HG03060 (cell line): ENCODE results near the gene CPA2.
"Not testable (repeated sequence)": the region's sequence is repeated elsewhere in the genome, so short reads cannot be mapped to it uniquely, and the experiment has no call there.

Experiments
- ATAC-seq: cut with Tn5 transposase; IDR thresholded peaks from one replicate; pipeline ENCODE4 v1.9.1; 2021; ENCODE audit warnings: low read depth, moderate number of reproducible peaks; ENCODE audit not compliant: unreplicated experiment

Gene CPA2

DNA sequence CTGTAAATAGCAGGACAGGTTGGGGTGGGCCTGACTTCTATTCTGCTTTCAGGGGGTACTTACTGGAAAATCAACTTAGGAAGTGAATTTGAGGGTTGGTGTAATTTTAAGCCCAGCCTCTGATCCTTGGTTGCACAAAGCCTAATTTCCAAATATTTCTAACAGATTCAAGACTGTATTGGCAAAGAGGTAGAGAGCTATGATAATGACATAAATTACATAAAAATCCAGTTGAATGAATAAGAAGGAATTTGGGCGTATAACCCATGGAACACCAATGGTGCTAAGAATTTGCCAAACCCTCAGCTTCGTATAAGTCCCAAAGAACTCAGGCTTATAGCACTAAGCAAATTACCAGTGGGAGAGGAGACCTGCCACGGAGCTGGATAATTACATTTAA, 38.2 kb downstream of the CPA2 start:
- no peak for ATAC-seq

DNA sequence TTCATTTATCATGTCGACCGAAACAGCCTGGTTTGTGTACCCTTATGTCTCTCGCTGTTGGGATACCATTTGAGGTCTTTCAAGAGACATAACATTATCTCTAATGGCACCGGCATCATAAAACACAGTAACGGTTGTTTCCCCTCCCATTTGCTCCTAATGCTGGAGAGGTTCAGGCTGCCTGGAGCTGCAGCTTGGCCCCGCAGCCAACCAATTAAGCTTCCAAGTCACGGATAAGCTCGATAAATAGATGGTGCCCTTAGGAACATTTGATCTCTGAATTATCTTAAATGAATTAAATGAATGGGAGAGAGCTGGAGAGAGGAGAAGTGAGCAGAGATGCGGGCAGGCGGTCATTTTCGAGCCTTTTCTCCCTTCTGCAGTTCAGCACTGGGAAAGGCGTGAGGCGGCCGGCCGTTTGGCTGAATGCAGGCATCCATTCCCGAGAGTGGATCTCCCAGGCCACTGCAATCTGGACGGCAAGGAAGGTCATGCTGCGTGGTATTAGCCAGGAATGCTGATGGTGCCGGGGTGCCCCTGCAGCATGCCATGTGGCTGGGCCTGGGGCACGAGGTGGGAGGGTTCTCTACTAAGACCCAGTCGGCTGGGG, 38.9 kb downstream of the CPA2 start:
- no peak for ATAC-seq

DNA sequence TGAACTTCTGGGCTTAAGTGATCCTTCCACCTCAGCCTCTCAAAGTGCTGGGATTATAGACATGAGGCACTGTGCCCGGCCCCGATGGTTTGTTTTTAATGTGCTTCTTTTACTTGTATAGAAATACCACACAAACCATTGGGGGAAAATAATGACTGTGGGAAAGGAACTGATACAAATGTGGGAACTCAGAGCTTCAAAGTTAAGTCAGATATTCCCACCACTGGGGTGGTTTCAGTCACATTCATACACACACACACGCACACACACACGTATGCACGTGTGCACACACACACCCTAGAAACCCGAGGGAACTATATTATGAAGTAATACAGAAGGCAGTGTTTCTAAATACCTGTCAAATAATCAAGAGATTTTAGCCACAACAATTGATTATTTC, 43.3 kb downstream of the CPA2 start:
- no peak for ATAC-seq

DNA sequence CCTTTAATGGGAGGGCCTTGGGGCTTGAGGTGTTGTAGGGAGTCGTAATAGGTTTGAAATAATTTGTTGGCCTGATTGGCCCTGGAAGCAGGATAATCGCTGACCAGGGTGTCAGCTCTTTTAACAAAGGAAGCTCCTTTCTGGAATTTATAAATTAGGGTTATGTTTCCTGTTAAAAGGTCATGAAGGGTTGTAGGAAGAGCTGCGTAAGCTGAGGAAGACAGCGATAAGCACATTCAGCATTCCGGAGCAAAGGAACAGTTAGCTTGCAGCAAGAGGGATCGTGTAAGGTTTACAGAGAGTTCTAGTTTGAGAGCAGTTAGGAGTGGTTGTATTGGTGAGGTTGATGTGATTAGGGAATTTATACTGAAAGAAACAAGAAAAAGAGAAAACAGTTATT, 47.6 kb downstream of the CPA2 start:
- ATAC-seq: no peak

DNA sequence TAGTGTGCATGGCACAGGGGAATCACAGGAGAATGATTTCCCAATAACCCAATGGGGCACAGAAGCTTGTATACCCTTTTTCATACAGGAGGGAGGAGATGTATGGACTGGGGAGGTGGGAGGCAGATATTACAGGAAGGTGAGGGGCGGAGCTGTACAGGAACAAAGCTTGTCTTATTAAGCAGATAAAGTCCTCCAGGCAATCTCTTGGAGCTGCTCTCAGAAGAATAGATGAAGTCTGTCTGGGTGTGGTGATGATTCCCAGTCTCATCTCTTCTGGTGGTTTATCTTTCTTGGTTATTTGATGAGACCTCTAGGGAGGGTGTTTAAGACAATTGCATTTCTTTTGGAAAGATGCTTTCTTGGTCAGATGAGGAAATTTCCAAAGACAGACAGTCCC, 52.9 kb downstream of the CPA2 start:
- ATAC-seq: no peak

DNA sequence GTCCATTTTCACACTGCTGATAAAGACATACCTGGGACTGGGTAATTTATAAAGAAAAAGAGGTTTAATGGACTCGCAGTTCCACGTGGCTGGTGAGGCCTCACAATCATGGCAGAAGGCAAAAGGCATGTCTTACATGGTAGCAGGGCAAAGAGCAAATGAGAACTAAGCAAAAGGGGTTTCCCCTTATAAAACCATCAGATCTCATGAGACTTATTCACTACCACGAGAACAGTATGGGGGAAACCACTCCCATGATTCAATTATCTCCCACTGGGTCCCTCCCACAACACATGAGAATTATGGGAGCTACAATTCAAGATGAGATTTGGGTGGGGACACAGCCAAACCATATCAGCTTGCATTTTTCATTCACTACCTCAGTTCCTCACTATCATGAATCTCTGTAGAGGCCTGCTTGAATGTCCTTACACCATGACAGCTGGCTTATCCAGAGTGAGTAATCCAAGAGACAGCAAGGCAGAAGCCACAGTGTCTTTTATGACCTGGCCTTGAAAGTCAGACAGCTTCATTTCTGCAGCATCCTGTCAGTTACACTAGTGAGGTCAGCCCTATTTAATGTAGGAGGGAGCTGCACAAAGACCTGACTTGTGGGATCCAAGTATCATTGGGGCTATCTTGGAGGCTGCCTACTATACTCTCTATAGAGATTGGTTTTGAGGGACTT, 55.0 kb downstream of the CPA2 start:
- ATAC-seq: not testable (repeated sequence)

DNA sequence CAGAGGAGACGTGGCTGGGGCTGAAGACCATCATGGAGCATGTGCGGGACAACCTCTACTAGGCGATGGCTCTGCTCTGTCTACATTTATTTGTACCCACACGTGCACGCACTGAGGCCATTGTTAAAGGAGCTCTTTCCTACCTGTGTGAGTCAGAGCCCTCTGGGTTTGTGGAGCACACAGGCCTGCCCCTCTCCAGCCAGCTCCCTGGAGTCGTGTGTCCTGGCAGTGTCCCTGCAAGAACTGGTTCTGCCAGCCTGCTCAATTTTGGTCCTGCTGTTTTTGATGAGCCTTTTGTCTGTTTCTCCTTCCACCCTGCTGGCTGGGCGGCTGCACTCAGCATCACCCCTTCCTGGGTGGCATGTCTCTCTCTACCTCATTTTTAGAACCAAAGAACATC, 56.0 kb downstream of the CPA2 start:
- ATAC-seq: no peak

DNA sequence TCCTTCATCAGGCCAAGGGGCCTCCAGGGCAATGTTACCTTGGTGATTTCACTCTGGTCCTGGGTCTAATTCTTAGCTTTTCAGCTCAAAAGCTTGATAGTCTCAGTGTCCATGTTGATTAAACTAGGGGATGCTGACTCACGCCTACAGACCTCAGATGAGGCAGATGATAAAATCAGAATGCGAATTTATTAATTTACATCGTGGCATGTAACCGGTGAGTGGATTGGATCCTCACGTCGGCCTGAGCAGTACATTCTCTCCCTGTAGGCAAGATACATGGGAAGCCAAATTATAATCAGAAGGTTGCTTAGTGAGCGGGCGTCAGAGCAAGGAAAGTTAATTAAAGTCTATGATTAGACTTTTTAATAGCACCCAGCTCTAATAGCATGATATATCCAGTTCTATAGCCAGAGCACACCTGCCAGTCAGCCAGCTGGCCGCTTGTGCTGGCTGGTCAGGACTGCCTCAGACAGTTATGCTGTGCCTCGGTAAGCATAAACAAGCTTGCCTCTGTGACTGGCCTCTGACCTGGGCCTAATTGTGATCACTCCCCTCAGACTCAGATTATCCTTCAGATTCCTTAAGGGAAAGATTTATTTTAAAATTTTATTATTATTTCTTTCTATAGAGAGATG, 57.8 kb downstream of the CPA2 start:
- ATAC-seq: no peak

DNA sequence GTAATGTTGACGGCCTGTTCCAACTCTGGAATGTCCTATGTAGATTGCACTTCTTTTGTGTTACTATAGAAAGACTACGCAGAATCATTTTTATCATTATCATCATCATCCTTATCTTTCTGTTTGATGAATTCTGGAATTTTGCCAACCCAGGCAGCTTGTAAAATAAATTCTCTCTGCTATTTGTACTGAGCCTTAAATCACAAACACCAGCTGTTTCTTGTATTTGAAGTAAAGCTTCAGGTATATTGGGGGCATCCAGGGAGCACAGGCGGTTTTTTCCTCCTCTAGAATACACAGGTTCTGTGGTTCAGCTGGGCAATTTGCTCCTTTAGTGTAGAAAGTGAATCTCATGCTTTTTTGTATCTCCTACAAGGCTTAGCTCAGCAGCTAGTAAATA, 63.0 kb downstream of the CPA2 start:
- ATAC-seq: no peak

DNA sequence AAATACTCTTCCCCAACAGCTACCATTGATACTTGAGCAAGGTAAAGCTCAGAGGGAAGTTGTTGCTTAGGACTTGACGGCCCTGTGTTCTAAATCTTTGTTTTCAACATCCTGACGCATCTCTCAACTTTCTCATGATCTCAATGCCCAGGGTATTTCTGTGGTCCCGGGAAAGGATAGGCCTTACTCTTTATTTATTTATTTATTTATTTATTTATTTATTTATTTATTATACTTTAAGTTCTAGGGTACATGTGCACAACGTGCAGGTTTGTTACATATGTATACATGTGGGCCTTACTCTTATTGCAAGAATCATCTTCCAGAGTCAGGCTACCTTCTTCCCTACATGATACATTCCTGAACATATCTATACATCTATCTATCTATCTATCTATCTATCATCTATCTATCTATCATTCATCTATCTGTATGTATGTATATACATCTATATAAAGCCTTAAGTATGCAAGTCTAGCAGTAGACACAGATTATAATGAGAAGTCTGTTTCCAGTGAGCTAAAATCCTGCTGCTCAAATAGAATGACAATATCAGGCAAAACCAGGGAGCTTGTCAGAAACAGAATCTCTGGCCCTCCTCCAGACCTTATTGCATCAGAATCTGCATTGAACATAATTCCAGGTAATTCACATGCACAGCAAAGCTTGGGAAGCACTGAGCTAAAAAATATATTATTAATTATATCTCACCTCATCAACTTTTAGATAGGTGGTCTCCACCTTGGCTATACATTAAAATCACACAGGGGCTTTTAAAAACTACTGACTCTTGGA, 65.8 kb downstream of the CPA2 start:
- ATAC-seq: no peak

DNA sequence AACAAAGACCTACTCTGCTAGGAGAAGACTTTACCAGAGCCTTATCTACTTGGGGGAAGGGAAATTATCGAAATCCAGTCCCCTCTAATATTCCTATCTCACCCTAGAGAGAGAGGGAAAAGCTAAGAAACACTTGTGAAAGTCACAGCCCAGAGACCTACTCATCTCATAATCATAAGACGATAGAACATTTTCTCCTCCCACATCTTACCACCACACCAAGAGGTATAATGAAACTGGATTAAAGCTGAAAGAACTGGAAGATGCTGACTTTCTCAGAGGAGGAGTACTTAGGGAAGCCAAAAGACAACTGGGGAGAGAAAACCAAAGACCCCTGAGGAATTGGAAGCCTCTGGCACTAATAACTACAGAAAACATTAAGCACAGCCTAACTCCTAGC, 67.2 kb downstream of the CPA2 start:
- no peak for ATAC-seq

DNA sequence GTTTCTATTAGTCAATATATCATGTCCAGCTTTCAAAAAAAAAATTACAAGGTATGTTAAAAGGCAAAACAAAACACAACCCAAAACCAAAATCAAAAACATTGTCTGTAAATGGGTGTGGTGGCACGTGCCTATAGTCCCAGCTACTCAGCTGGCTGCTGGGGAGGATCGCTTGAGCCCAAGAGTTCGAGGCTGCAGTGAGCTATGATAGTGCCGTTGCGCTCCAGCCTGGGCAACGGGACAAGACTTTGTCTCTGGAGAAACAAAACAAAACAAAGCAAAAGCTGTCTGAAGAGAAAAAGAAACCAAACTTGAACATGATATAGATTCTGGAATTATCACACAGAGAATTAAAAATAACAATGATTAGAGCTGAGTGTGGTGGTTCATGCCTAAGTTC, 67.6 kb downstream of the CPA2 start:
- ATAC-seq: no peak

DNA sequence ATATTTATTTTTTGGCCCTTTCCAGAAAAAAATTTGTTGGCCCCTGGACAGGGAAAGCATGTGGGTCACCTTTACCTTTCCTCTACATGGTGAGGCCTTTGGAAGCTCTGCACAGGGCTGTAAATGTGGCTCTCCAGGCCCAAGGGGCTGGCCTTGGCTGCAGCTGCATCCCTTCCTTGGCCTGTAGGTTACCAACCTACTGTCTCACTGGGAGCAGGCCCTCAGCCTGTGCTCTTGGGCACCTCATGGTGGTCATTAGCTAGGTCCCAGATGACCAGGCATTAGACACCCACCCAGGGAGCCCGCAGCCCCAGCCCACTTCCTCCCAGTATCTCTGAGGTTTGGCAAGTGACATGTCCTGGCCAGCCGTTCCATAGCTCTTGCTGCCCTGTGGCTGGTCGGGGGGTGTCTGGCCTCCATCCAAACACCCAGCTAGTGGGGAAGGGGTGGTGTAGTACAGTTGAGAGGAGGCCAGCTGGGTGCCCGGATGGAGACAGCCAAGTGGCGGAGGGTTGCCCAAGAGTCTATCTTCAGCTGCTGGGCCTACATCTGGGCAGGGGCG, 70.8 kb downstream of the CPA2 start:
- no peak for ATAC-seq

DNA sequence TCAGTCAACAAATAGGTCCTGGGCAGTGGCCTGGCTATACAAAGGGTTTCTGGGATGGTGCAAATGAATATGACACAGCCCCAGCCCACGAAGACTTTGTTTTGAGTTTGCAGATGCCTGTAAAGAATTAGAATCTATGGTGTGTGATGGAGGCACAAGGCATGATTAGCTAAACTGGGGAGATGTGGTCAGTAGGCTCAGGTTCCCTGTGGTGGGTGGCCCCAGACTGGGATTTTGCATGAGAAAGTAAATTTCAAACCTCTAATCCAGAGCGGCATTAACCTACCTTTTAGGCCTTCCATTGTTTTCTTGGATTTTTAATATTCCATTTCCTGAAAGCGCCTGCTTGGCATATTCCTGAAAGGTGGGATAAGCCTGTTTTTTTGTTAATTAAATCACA, 71.6 kb downstream of the CPA2 start:
- ATAC-seq: no peak
